Hepatocyte (in vitro differentiated cells): ENCODE measurements around the gene UPF1.

ENCODE experiments used
- EZH2 ChIP-seq: fragments of 200-600 bp; sonication (generic); IDR thresholded peaks from 2 replicates; pipeline ENCODE4 v1.6.1; 2016; ENCODE audit warnings: antibody characterized with exemption, mild to moderate bottlenecking, borderline replicate concordance
- TF ChIP-seq, protein P1 (sequence below): fragments of 200-600 bp; sonication (generic); IDR thresholded peaks from 2 replicates; pipeline ENCODE4 v1.5.1; 2016; ENCODE audit warnings: antibody characterized with exemption, mild to moderate bottlenecking; ENCODE audit not compliant: poor library complexity

GRCh38 chr19:18896421-18896841, 64.7 kb downstream of the UPF1 start:
- TF ChIP-seq, protein P1, sequence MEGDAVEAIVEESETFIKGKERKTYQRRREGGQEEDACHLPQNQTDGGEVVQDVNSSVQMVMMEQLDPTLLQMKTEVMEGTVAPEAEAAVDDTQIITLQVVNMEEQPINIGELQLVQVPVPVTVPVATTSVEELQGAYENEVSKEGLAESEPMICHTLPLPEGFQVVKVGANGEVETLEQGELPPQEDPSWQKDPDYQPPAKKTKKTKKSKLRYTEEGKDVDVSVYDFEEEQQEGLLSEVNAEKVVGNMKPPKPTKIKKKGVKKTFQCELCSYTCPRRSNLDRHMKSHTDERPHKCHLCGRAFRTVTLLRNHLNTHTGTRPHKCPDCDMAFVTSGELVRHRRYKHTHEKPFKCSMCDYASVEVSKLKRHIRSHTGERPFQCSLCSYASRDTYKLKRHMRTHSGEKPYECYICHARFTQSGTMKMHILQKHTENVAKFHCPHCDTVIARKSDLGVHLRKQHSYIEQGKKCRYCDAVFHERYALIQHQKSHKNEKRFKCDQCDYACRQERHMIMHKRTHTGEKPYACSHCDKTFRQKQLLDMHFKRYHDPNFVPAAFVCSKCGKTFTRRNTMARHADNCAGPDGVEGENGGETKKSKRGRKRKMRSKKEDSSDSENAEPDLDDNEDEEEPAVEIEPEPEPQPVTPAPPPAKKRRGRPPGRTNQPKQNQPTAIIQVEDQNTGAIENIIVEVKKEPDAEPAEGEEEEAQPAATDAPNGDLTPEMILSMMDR = no peak
- no peak for TF ChIP-seq EZH2
